ENCODE results near the gene SKOR1. TPM values are rescaled to one million over a fixed set of nuclear protein-coding genes. Genes with fewer than 3 reads are reported as not detected.

SKOR1 gene
- total RNA-seq, 1 experiment from 2014 or later, result not detected

- DNase-seq (ENCODE audit: low read depth in 1 of 2, low spot score in 2 of 2), result no peak
- H3K9me3 ChIP-seq (replicated peaks), result no peaks in the 10 kb centered on the region
- no peaks in the 10 kb centered on the region for H3K27me3 ChIP-seq (replicated peaks)
- no peaks in the 10 kb centered on the region for H3K4me1 ChIP-seq (replicated peaks)
- no peak overlapping the region for H3K4me3 ChIP-seq
- no peak overlapping the region for H3K27ac ChIP-seq
- H3K36me3 ChIP-seq, result no peaks in the 10 kb centered on the region
These were observed 53.5 kb downstream of the SKOR1 start for GRCh38 chr15:67878712-67879206.

GRCh38 chr15:67879440-67880129 lies 54.3 kb downstream of the SKOR1 start:
- DNase-seq (ENCODE audit: low read depth in 1 of 2, low spot score in 2 of 2), result peak in 1 of 2 experiments; percentile 4
- no peaks in the 10 kb centered on the region for H3K27me3 ChIP-seq (replicated peaks)
- no peak overlapping the region for H3K27ac ChIP-seq
- H3K4me3 ChIP-seq, result no peak overlapping the region
- no peaks in the 10 kb centered on the region for H3K9me3 ChIP-seq (replicated peaks)
- peaks cover 5% of the 10 kb centered on the region for H3K4me1 ChIP-seq (replicated peaks)
- no peaks in the 10 kb centered on the region for H3K36me3 ChIP-seq

DNA sequence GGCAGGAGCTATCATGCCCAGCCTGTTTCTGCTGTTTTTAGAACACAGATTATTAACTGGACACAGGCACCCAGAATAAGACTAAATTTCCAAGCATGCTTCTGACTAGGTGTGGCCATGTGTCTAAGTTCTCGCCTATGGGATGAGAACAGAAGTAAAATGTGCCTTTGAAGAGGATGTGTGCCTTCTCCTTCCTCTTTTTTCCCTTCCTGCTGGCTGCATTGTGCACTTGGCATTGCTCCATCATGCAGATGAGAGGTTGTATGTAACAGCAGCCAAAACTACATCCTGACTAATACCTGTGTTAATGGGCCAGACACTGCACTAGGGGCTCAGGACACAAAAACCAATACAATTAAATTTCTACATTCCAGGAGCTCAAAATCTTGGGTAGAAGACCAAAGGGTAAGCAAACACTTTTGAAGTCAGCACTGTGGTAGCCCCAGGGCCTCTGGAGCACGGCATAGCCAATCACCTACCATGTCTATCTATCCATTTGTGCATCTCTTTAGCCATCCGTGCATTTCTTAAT lies 55.4 kb downstream of the SKOR1 start:
- H3K36me3 ChIP-seq, result no peaks in the 10 kb centered on the region
- H3K27ac ChIP-seq, result no peak overlapping the region
- peaks cover 12% of the 10 kb centered on the region for H3K4me1 ChIP-seq (replicated peaks)
- DNase-seq (ENCODE audit: low read depth in 1 of 2, low spot score in 2 of 2), result peak in 1 of 2 experiments; percentile 5
- H3K27me3 ChIP-seq (replicated peaks), result no peaks in the 10 kb centered on the region
- H3K4me3 ChIP-seq, result no peak overlapping the region
- no peaks in the 10 kb centered on the region for H3K9me3 ChIP-seq (replicated peaks)

DNA sequence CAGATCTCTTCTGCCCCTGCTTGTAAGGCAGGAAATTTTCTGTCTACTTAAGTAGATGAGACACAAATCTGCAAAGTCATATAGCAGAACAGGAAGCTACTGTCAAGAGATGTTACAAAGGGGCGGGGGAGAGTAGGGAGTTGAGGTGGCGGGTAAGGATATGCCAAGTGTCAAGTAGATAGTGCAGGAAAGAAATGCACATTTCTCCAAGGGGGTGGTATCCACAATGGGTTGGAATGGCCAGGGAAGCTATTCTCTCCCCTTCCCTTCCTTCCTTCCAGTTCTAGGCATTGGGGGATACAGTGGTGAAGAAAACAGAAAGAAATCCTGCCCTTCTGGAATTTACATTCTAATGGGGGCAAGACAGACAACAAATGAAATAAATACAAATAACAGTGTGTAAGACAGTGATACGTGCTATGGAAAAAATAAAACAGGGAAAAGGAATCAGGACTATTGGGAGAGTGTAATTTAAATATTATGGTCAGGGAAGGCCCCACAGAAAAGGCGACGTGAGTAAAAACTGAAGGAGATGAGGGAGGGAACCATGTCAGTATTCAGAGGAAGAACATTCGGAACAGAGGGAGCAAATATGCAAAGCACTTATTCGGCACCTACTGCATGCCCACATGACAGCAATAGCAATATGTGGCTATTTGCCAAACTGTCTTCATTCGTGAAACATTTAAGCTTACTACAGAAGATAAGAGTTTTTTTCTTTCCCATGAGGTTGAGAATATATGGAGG lies 57.4 kb downstream of the SKOR1 start:
- Histone ChIP-seq H3K4me1 (replicated peaks) (peaks cover 12% of the 10 kb centered on the region), H3K27me3 (replicated peaks) (no peaks in the 10 kb centered on the region), H3K4me3 (no peak overlapping the region), H3K36me3 (no peaks in the 10 kb centered on the region), H3K27ac (no peak overlapping the region), H3K9me3 (replicated peaks) (no peaks in the 10 kb centered on the region)
- peak in 1 of 2 experiments; percentile 8 for DNase-seq (ENCODE audit: low read depth in 1 of 2, low spot score in 2 of 2)

DNA sequence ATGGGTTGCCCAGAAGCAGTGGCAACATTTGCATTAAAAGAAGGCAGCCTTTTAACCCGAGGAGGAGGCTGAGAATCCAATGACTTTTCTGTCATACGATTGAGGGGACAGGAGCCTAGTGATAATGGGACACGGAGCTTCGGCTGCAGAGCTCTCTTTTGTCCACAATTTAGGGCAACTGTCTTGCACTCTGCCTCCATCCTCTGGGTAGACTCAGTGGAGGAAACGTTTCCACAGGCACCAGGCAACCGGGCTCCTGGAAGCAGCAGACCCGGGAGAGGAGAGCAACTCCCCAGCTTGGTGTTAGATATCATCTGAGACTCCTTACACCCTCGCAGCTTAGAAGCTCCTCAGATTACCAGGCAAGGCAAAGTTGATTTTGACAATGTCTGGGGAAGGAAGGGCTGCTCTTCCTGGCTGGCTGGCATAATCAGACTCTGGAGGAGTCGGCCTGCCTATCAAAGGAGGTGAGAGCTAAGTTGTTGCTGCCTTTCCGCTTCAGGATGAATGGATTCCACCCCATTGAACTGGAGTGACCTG lies 58.0 kb downstream of the SKOR1 start:
- no peaks in the 10 kb centered on the region for H3K36me3 ChIP-seq
- no peak overlapping the region for H3K27ac ChIP-seq
- H3K27me3 ChIP-seq (replicated peaks), result no peaks in the 10 kb centered on the region
- no peak overlapping the region for H3K4me3 ChIP-seq
- peaks cover 12% of the 10 kb centered on the region for H3K4me1 ChIP-seq (replicated peaks)
- DNase-seq (ENCODE audit: low read depth in 1 of 2, low spot score in 2 of 2), result peak in 1 of 2 experiments; percentile 17
- H3K9me3 ChIP-seq (replicated peaks), result no peaks in the 10 kb centered on the region

DNA sequence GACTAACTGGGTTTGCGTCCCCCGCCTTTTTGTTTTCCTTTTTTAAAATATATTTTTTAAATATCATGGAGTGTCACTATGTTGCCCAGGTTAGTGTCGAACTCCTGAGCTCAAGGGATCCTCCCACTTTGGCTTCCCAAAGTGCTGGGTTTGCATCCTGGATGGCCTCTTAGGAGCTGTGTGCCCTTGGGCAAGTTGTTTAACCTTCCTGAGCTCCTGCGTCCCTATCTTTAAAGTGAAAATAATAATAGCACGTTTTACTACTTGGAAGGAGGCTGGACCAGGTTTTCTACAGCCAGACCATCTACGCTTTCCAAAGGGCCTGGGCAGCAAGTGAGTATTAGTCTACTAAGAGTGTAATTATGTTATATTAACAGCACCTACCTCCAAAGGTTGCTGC lies 58.7 kb downstream of the SKOR1 start:
- no peak overlapping the region for H3K4me3 ChIP-seq
- H3K27ac ChIP-seq, result peak overlapping the region; percentile 51; the same call in 1 of the 2 replicates
- DNase-seq (ENCODE audit: low read depth in 1 of 2, low spot score in 2 of 2), result peak in 1 of 2 experiments; percentile 12
- H3K4me1 ChIP-seq (replicated peaks), result peaks cover 12% of the 10 kb centered on the region
- H3K9me3 ChIP-seq (replicated peaks), result no peaks in the 10 kb centered on the region
- no peaks in the 10 kb centered on the region for H3K36me3 ChIP-seq
- no peaks in the 10 kb centered on the region for H3K27me3 ChIP-seq (replicated peaks)

Other genes starting within 250 kb of the SKOR1 start
- not detected in 2 replicates for gene RNU6-1, start 14.5 kb downstream of the SKOR1 start, total RNA-seq (2014; rRNA removed; shearing (Covaris generic))
- gene PIAS1, start 228.8 kb downstream of the SKOR1 start, total RNA-seq (2014; rRNA removed; shearing (Covaris generic)), result 14.2 and 21.2 TPM in 2 replicates

Data from SJSA1 (cell line).